Uterus (tissue), 4 donors: Measurements from ENCODE around the gene TNS2. TPM values are rescaled to one million over a fixed set of nuclear protein-coding genes. Genes with fewer than 3 reads are reported as not detected.

Experiments used
- DNase-seq, 2 donors: peaks; one replicate each; pipeline ENCODE4 v3.0.0-alpha.2; 2019 to 2020
- H3K27ac ChIP-seq, 2 donors: fragments of 200-600 bp; sonication (generic); 1 replicate in 1 of 2; 2 replicates in 1 of 2; pipeline ENCODE4 v1.5.1; 2016 to 2018
- H3K27me3 ChIP-seq, 2 donors: fragments of 200-600 bp; sonication (generic); one replicate each; pipeline ENCODE4 v1.5.1; 2018 to 2019; ENCODE audit warnings: control low read depth in 1 of 2
- H3K36me3 ChIP-seq, 2 donors: fragments of 200-600 bp; sonication (generic); one replicate each; pipeline ENCODE4 v1.5.1; 2019; ENCODE audit warnings: control low read depth in 1 of 2
- H3K4me1 ChIP-seq, 2 donors: fragments of 200-600 bp; sonication (generic); one replicate each; pipeline ENCODE4 v1.5.1; 2018 to 2019; ENCODE audit warnings: control low read depth in 1 of 2
- H3K4me3 ChIP-seq, 2 donors: fragments of 200-600 bp; sonication (generic); 1 replicate in 1 of 2; 2 replicates in 1 of 2; pipeline ENCODE4 v1.5.1; 2018 to 2019; ENCODE audit warnings: mild to moderate bottlenecking in 1 of 2
- H3K9me3 ChIP-seq, 2 donors: fragments of 200-600 bp; sonication (generic); one replicate each; pipeline ENCODE4 v1.5.1; 2019; ENCODE audit warnings: control low read depth in 1 of 2
- CTCF ChIP-seq, 4 experiments: fragments of 200-600 bp in 2 of 4; fragments of 450-650 bp in 2 of 4; sonication (generic) in 2 of 4; IDR thresholded peaks; one replicate each; pipeline ENCODE4 v1.5.1; 2016 to 2019; ENCODE audit warnings: antibody characterized with exemption in 4 of 4, mild to moderate bottlenecking in 2 of 4, moderate library complexity in 1 of 4
- POLR2A ChIP-seq, 2 donors: fragments of 450-650 bp; IDR thresholded peaks; one replicate each; pipeline ENCODE4 v1.6.1; 2016; ENCODE audit warnings: antibody characterized with exemption in 2 of 2, mild to moderate bottlenecking in 1 of 2, moderate library complexity in 1 of 2
- intact Hi-C: fragments of 100-400 bp; cut with DNase I; formaldehyde crosslinking; loops from one replicate; pipeline ENCODE4 v1.15.1; 2023; ENCODE audit warnings: low total_unique reads
- total RNA-seq, 4 donors: library from RNA; depleted of rRNA in 3 of 4; stranded (reverse); fragments of >200 nt in 3 of 4; gene quantifications; one replicate each; pipeline versions ENCODE4 v1.1.0 to v1.2.4, GENCODE V29; 2014 to 2023
- donor health status: DM: yes; HTN: yes; CAD: no.

The TNS2 gene
- total RNA-seq, 4 donors from 2014 or later = 64.0 to 394 (median 112) TPM

- H3K36me3 ChIP-seq = no peaks in the 10 kb centered on the region
- TF ChIP-seq POLR2A (IDR thresholded peaks at IDR 0.05) (no peak), CTCF (IDR thresholded peaks at IDR 0.05) (no peak)
- intact Hi-C loops = no loop called here
- no peak for DNase-seq
- no peaks in the 10 kb centered on the region for H3K9me3 ChIP-seq
- H3K4me3 ChIP-seq = no peak overlapping the region
- no peaks in the 10 kb centered on the region for H3K27me3 ChIP-seq
- H3K27ac ChIP-seq = no peak overlapping the region
- H3K4me1 ChIP-seq = peaks cover 0 to 11% of the 10 kb centered on the region in 2 donors
These were observed 51.4 kb downstream of the TNS2 start for GRCh38 chr12:53101266-53101665.

- no peak for TF ChIP-seq POLR2A (IDR thresholded peaks at IDR 0.05)
- no peak for TF ChIP-seq CTCF (IDR thresholded peaks at IDR 0.05)
- Histone ChIP-seq H3K4me3 (no peak overlapping the region), H3K4me1 (peaks cover 0 to 8% of the 10 kb centered on the region in 2 donors), H3K27me3 (no peaks in the 10 kb centered on the region), H3K9me3 (no peaks in the 10 kb centered on the region), H3K36me3 (no peaks in the 10 kb centered on the region), H3K27ac (no peak overlapping the region)
- intact Hi-C loops = no loop called here
- DNase-seq = no peak
These were observed 52.3 kb downstream of the TNS2 start for GRCh38 chr12:53101931-53102781.

GRCh38 chr12:53102883-53103807 lies 53.3 kb downstream of the TNS2 start, which contains the start of gene SOAT2:
SOAT2 (plus strand) TSS chr12:53103486; CDS start chr12:53103578, 92 bp downstream.
- no peak for DNase-seq
- Histone ChIP-seq H3K27me3 (no peaks in the 10 kb centered on the region), H3K4me1 (peaks cover 0 to 8% of the 10 kb centered on the region in 2 donors), H3K36me3 (no peaks in the 10 kb centered on the region), H3K4me3 (no peak within 1 kb of the TSS), H3K9me3 (no peaks in the 10 kb centered on the region), H3K27ac (no peak within 1 kb of the TSS)
- TF ChIP-seq CTCF (IDR thresholded peaks at IDR 0.05) (no peak), POLR2A (IDR thresholded peaks at IDR 0.05) (no peak)
- intact Hi-C loops = no loop called here

GRCh38 chr12:53103860-53104305 lies 54.0 kb downstream of the TNS2 start:
- intact Hi-C loops = no loop called here
- Histone ChIP-seq H3K36me3 (no peaks in the 10 kb centered on the region), H3K9me3 (no peaks in the 10 kb centered on the region), H3K4me3 (no peak overlapping the region), H3K4me1 (peaks cover 0 to 4% of the 10 kb centered on the region in 2 donors), H3K27ac (no peak overlapping the region), H3K27me3 (no peaks in the 10 kb centered on the region)
- no peak for DNase-seq
- TF ChIP-seq POLR2A (IDR thresholded peaks at IDR 0.05) = no peak
- TF ChIP-seq CTCF (IDR thresholded peaks at IDR 0.05) = no peak
